ENCODE results near the gene TCP11L1.

Gene TCP11L1

GRCh38 chr11:33039274-33040032 lies at the start of gene TCP11L1:
TSS of gene TCP11L1 (plus strand) at chr11:33039572. CDS start at chr11:33043774, 4,202 bp downstream.
- DNase-seq (ENCODE audit: low read depth in 2 of 2), result peak; percentile 62 to 63

- no peak for DNase-seq (ENCODE audit: low read depth in 2 of 2)
These were observed 48.9 kb upstream of the TCP11L1 start for GRCh38 chr11:32990481-32990880.

- DNase-seq (ENCODE audit: low read depth in 2 of 2), result no peak
These were observed 47.9 kb upstream of the TCP11L1 start for GRCh38 chr11:32991427-32991826.

GRCh38 chr11:32991898-32992297 lies 47.5 kb upstream of the TCP11L1 start:
- no peak for DNase-seq (ENCODE audit: low read depth in 2 of 2)

- no peak for DNase-seq (ENCODE audit: low read depth in 2 of 2)
These were observed 39.2 kb upstream of the TCP11L1 start for GRCh38 chr11:33000181-33000580.

- DNase-seq (ENCODE audit: low read depth in 2 of 2), result no peak
These were observed 38.1 kb upstream of the TCP11L1 start for GRCh38 chr11:33001281-33001680.

- DNase-seq (ENCODE audit: low read depth in 2 of 2), result no peak
These were observed 37.4 kb upstream of the TCP11L1 start for GRCh38 chr11:33001751-33002542.

GRCh38 chr11:33005175-33005574 lies 34.2 kb upstream of the TCP11L1 start:
- DNase-seq (ENCODE audit: low read depth in 2 of 2), result no peak

- DNase-seq (ENCODE audit: low read depth in 2 of 2), result no peak
These were observed 33.4 kb upstream of the TCP11L1 start for GRCh38 chr11:33006010-33006409.

GRCh38 chr11:33013755-33014154 lies 25.6 kb upstream of the TCP11L1 start:
- DNase-seq (ENCODE audit: low read depth in 2 of 2), result no peak

GRCh38 chr11:33015621-33016551 lies 23.5 kb upstream of the TCP11L1 start, which contains the start of gene DEPDC7:
TSS of gene DEPDC7 (plus strand) at chr11:33015878. CDS start at chr11:33015956, 78 bp downstream.
- DNase-seq (ENCODE audit: low read depth in 2 of 2), result peak; percentile 56 to 57

GRCh38 chr11:33016654-33017053 lies 22.7 kb upstream of the TCP11L1 start:
- DNase-seq (ENCODE audit: low read depth in 2 of 2), result no peak

- no peak for DNase-seq (ENCODE audit: low read depth in 2 of 2)
These were observed 21.9 kb upstream of the TCP11L1 start for GRCh38 chr11:33017478-33017877.

GRCh38 chr11:33017965-33018364 lies 21.4 kb upstream of the TCP11L1 start:
- no peak for DNase-seq (ENCODE audit: low read depth in 2 of 2)

GRCh38 chr11:33018840-33019239 lies 20.5 kb upstream of the TCP11L1 start:
- no peak for DNase-seq (ENCODE audit: low read depth in 2 of 2)

GRCh38 chr11:33021501-33021900 lies 17.9 kb upstream of the TCP11L1 start:
- no peak for DNase-seq (ENCODE audit: low read depth in 2 of 2)

- DNase-seq (ENCODE audit: low read depth in 2 of 2), result no peak
These were observed 17.4 kb upstream of the TCP11L1 start for GRCh38 chr11:33021937-33022336.

- DNase-seq (ENCODE audit: low read depth in 2 of 2), result no peak
These were observed 14.0 kb upstream of the TCP11L1 start for GRCh38 chr11:33025339-33025722.

GRCh38 chr11:33027233-33027632 lies 12.1 kb upstream of the TCP11L1 start:
- DNase-seq (ENCODE audit: low read depth in 2 of 2), result no peak

GRCh38 chr11:33027846-33028536 lies 11.4 kb upstream of the TCP11L1 start:
- DNase-seq (ENCODE audit: low read depth in 2 of 2), result no peak

- no peak for DNase-seq (ENCODE audit: low read depth in 2 of 2)
These were observed 10.8 kb upstream of the TCP11L1 start for GRCh38 chr11:33028537-33028914.

Data from stimulated activated CD8-positive, alpha-beta memory T cell treated with anti-CD3 and anti-CD28 coated beads, Interleukin-15, amount 100 ng/mL, for 4 hours (primary cell).